ENCODE data around the gene KMT2E. TPM values are rescaled to one million over a fixed set of nuclear protein-coding genes. Genes with fewer than 3 reads are reported as not detected.

The KMT2E gene
- total RNA-seq, 1 experiment from 2014 or later, result 68.1 TPM

- ChIA-PET CTCF (no interaction called here), POLR2A (ENCODE audit: unreplicated experiment) (no interaction called here)
- no peak overlapping the region for H3K4me2 ChIP-seq
- no peak overlapping the region for H3K27ac ChIP-seq
- no peak overlapping the region for H2AFZ ChIP-seq
- no peaks in the 10 kb centered on the region for H3F3A ChIP-seq (ENCODE audit: insufficient read depth, low read depth)
- H3K4me3 ChIP-seq, result no peak overlapping the region
- no peaks in the 10 kb centered on the region for H3K79me2 ChIP-seq (ENCODE audit: low read depth)
- H3K9me3 ChIP-seq (ENCODE audit: insufficient read depth, low read depth), result no peaks in the 10 kb centered on the region
- DNase-seq, result no peak
- no peaks in the 10 kb centered on the region for H4K20me1 ChIP-seq (ENCODE audit: insufficient read depth)
- peaks cover 14% of the 10 kb centered on the region for H3K4me1 ChIP-seq (replicated peaks; ENCODE audit: insufficient read depth)
- intact Hi-C loops (cut with micrococcal nuclease; ENCODE audit: unreplicated experiment), result loop anchor here (10.0 kb wide), 1 partner anchor 183 kb away; no protein-coding TSS in a partner anchor
- H3K36me3 ChIP-seq (ENCODE audit: low read depth), result no peaks in the 10 kb centered on the region
- no peaks in the 10 kb centered on the region for H3K27me3 ChIP-seq (ENCODE audit: insufficient read depth, low read depth)
- no peaks in the 10 kb centered on the region for H3K9me2 ChIP-seq (ENCODE audit: insufficient read depth)
- no TSS peak for BruUV-seq (replicated peaks)
- no peak for TF ChIP-seq CTCF (conservative IDR thresholded peaks at IDR 0.05)
- TF ChIP-seq EZH2 (IDR thresholded peaks at IDR 0.05; ENCODE audit: low read depth), result no peak
Observed at GRCh38 chr7:105131890-105132289, 117.9 kb downstream of the KMT2E start.

- H3K36me3 ChIP-seq (ENCODE audit: low read depth), result no peaks in the 10 kb centered on the region
- intact Hi-C loops (cut with micrococcal nuclease; ENCODE audit: unreplicated experiment), result loop anchor here (10.0 kb wide), 1 partner anchor 182 kb away; no protein-coding TSS in a partner anchor
- no peaks in the 10 kb centered on the region for H3K79me2 ChIP-seq (ENCODE audit: low read depth)
Observed at GRCh38 chr7:105132335-105132734, 118.3 kb downstream of the KMT2E start.

GRCh38 chr7:105132835-105133234, 118.8 kb downstream of the KMT2E start:
- Histone ChIP-seq H4K20me1 (ENCODE audit: insufficient read depth) (no peaks in the 10 kb centered on the region), H3K9me2 (ENCODE audit: insufficient read depth) (no peaks in the 10 kb centered on the region), H3K79me2 (ENCODE audit: low read depth) (no peaks in the 10 kb centered on the region), H3K27ac (no peak overlapping the region), H3K4me2 (no peak overlapping the region), H3K36me3 (ENCODE audit: low read depth) (no peaks in the 10 kb centered on the region), H2AFZ (no peak overlapping the region), H3K4me3 (no peak overlapping the region), H3F3A (ENCODE audit: insufficient read depth, low read depth) (no peaks in the 10 kb centered on the region), H3K9me3 (ENCODE audit: insufficient read depth, low read depth) (no peaks in the 10 kb centered on the region), H3K4me1 (replicated peaks; ENCODE audit: insufficient read depth) (peaks cover 14% of the 10 kb centered on the region), H3K27me3 (ENCODE audit: insufficient read depth, low read depth) (no peaks in the 10 kb centered on the region)
- CTCF ChIA-PET, result no interaction called here
- DNase-seq, result no peak
- intact Hi-C loops (cut with micrococcal nuclease; ENCODE audit: unreplicated experiment), result loop anchor here (10.0 kb wide), 1 partner anchor 182 kb away; no protein-coding TSS in a partner anchor
- POLR2A ChIA-PET (ENCODE audit: unreplicated experiment), result no interaction called here
- BruUV-seq (replicated peaks), result no TSS peak
- TF ChIP-seq EZH2 (IDR thresholded peaks at IDR 0.05; ENCODE audit: low read depth) (no peak), CTCF (conservative IDR thresholded peaks at IDR 0.05) (no peak)

More at GRCh38 chr7:105132335-105132734, 118.3 kb downstream of the KMT2E start:
- Histone ChIP-seq H3K4me1 (replicated peaks; ENCODE audit: insufficient read depth) (peaks cover 14% of the 10 kb centered on the region), H3K4me3 (no peak overlapping the region), H3K27ac (no peak overlapping the region), H3K9me3 (ENCODE audit: insufficient read depth, low read depth) (no peaks in the 10 kb centered on the region), H3K9me2 (ENCODE audit: insufficient read depth) (no peaks in the 10 kb centered on the region), H3F3A (ENCODE audit: insufficient read depth, low read depth) (no peaks in the 10 kb centered on the region), H4K20me1 (ENCODE audit: insufficient read depth) (no peaks in the 10 kb centered on the region), H3K4me2 (no peak overlapping the region), H3K27me3 (ENCODE audit: insufficient read depth, low read depth) (no peaks in the 10 kb centered on the region), H2AFZ (no peak overlapping the region)
- TF ChIP-seq EZH2 (IDR thresholded peaks at IDR 0.05; ENCODE audit: low read depth), result no peak
- no peak for TF ChIP-seq CTCF (conservative IDR thresholded peaks at IDR 0.05)
- ChIA-PET POLR2A (ENCODE audit: unreplicated experiment) (no interaction called here), CTCF (no interaction called here)
- no peak for DNase-seq
- BruUV-seq (replicated peaks), result no TSS peak

Data from PC-9 (cell line).